Esophagus muscularis mucosa (tissue), 3 donors: Measurements from ENCODE around the gene SNAP47.

Source experiments
- POLR2A ChIP-seq: fragments of 450-650 bp; IDR thresholded peaks from one replicate; pipeline ENCODE4 v1.6.1; 2017; ENCODE audit warnings: antibody characterized with exemption, moderate library complexity, mild to moderate bottlenecking, low read depth
- POLR2AphosphoS5 ChIP-seq, 2 donors: sonication (generic); formaldehyde crosslinking; IDR thresholded peaks; one replicate each; pipeline ENCODE4 v1.6.1; 2017; ENCODE audit warnings: antibody characterized with exemption in 2 of 2
- TF ChIP-seq, protein P1 (sequence below), 3 experiments: fragments of 200-600 bp in 2 of 3; fragments of 450-650 bp in 1 of 3; sonication (generic) in 2 of 3; IDR thresholded peaks; one replicate each; pipeline ENCODE4 v1.5.1; 2017 to 2019; ENCODE audit warnings: antibody characterized with exemption in 3 of 3, mild to moderate bottlenecking in 2 of 3, moderate library complexity in 1 of 3

DNA sequence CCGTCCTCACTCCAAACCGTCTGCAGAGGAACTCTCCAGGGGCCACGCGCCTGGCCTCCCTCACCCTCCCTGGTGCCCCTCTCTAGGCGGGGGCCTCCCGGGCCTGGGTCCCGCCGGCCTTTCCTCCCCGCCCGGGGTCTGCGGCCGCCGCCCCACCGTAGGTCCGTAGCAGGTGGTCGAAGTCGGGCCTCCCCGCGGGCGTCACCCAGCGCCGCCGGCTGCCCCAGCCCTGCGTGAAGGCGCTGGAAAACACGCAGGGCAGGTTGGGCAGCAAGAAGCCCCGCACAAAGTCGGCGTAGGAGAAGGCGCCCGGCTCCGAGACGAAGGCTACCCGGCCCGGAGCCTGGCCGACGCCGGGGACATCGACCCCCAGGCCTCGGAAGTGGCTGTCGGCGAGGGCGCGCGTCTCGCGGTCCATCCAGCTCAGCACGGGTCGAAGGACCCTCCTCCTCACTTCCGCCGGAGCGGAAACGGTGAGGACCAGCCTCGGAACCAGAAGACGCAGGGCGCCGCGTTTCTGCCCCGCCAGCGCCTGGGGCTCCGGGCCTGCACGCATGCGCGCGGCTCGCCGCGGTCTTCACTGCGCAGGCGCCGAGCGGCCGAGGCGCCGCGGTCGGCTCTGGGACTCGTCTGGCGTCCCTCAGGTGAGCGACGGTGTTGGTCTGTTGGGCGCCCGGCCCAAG lies at the start of gene SNAP47, which contains the start of gene JMJD4:
- TF ChIP-seq, protein P1, sequence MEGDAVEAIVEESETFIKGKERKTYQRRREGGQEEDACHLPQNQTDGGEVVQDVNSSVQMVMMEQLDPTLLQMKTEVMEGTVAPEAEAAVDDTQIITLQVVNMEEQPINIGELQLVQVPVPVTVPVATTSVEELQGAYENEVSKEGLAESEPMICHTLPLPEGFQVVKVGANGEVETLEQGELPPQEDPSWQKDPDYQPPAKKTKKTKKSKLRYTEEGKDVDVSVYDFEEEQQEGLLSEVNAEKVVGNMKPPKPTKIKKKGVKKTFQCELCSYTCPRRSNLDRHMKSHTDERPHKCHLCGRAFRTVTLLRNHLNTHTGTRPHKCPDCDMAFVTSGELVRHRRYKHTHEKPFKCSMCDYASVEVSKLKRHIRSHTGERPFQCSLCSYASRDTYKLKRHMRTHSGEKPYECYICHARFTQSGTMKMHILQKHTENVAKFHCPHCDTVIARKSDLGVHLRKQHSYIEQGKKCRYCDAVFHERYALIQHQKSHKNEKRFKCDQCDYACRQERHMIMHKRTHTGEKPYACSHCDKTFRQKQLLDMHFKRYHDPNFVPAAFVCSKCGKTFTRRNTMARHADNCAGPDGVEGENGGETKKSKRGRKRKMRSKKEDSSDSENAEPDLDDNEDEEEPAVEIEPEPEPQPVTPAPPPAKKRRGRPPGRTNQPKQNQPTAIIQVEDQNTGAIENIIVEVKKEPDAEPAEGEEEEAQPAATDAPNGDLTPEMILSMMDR (IDR thresholded peaks at IDR 0.05), result peak in 1 of 3 experiments; percentile 44
- peak; percentile 78 for TF ChIP-seq POLR2A
- TF ChIP-seq POLR2AphosphoS5 (IDR thresholded peaks at IDR 0.05), result peak; percentile 95 to 96
